HG03097 (cell line): Measurements from ENCODE around the gene MKX.

Source experiments
- ATAC-seq: cut with Tn5 transposase; IDR thresholded peaks from one replicate; pipeline ENCODE4 v1.9.1; 2021; ENCODE audit not compliant: unreplicated experiment, low FRiP score

MKX gene

DNA sequence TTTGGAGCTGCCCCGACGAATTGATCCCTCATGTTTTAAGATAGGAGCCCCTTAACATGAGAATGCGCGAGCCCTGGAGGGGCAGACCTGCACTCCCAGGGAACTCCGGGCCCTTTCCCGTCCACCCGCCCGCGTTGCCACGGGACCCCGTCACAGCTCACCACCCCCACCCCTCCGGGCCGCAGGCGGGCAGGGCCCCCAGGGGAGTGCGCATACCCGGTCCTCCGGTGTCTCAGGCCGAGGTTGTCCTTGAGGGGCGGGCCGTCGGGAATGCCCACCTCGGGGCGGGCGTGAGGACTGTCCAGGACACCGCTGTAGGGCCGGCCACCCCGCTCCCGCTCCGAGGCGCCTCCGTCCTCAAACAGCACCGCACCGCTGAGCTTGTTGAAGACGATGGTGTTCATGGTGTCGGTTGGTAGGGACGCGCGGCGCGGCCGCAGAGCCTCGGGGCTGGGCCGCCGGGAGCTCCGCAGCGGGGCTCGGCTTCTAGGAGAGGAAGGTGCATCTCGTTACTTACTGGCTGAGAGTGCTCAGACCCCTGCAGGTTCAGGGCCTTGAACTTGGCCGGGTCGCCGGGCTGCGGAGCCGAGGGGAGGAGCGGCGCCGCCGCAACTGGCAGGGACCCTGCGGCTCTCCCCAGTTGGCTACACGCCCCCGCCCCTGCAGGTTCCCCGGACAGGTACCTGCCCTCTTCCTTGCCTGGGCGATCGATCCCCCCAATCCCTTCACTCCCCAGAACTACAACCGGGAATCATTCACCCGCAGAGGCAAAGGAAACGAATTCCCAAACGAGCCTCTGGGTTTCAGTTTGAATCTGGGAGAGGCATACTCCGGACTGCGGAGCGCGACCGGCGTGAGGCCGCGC lies 2.4 kb downstream of the MKX start:
- no peak for ATAC-seq

GRCh38 chr10:27742195-27743011 lies 3.2 kb downstream of the MKX start:
- peak; percentile 94 for ATAC-seq

GRCh38 chr10:27741173-27742091 lies 4.2 kb downstream of the MKX start:
- no peak for ATAC-seq

DNA sequence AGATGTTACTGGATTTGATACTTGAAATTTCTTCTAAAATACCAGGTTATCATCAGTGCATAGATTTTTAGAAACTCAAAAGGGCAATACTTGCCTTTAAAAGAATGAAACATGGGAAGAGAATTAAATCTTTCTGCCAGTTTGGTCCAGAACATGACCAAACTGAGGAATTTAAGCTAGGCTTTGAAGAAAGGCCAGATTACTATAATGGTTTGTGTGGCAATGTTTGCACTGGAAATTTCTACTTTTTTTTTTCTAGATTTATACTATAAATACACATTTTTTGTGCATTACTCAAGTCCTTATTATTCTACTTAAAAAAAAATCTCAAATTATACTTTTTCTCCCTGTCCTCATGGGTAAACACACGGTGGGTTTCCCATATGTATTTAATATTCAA lies 9.2 kb downstream of the MKX start:
- no peak for ATAC-seq

GRCh38 chr10:27730041-27730440 lies 15.6 kb downstream of the MKX start:
- ATAC-seq: no peak

GRCh38 chr10:27728338-27728737 lies 17.3 kb downstream of the MKX start:
- ATAC-seq: no peak

GRCh38 chr10:27724287-27724686 lies 21.3 kb downstream of the MKX start:
- no peak for ATAC-seq

- ATAC-seq: no peak
These were observed 22.2 kb downstream of the MKX start for GRCh38 chr10:27723436-27723835.

DNA sequence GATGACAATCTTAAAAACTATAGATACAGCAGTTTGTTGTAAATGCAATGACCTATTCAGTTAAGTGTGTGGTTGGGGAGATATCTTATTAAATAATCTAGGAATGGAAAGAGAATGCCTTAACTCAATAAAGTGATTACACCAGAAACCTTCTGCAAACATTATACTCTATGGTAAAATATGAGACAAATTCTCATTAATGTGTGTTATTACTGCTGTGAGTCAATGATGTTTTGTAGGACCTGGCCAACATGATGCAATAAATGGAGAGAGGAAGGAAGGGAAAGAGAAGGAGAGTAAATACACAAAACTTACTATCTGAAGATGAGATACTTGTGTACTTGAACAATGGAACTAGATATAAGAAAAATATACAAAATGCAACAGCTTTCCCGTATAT lies 25.1 kb downstream of the MKX start:
- ATAC-seq: no peak

DNA sequence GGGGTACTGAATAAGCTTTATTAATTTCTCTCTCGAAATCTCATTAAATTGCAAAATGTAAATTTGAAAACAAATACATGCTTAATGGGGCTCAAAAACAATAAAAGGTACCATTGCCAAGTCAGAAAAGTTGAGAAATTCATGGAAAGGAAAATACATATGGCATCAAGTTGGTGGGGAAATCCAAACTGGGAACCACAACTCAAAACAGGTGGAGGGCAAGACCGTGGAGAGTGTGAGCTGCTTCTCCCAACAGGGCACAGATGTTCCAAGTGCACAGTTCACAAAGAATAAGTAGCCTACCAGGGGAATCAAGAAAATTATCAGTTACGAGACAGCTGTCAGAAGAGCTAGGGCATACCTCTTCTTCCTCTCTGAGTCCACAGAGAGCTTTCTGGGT lies 26.6 kb downstream of the MKX start:
- no peak for ATAC-seq

GRCh38 chr10:27717861-27718260 lies 27.8 kb downstream of the MKX start:
- no peak for ATAC-seq

- no peak for ATAC-seq
These were observed 28.4 kb downstream of the MKX start for GRCh38 chr10:27717224-27717623.

DNA sequence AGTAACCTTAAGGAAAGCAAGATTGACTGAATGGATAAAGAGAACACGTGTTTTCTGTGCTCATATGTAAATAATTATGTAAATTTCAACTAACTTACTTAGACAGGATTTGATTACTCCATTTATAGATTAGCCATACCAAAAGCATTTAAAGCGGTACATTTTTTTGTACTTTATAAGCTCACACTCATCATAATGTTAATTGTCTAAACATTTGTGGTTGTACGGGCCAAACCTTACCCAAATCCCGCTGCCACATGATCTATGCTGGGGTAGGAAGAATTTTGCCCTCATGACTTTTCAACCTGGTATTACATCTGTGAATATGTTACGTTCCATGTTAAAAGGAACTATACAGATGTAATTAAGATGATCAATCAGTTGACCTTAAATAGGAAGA lies 29.1 kb downstream of the MKX start:
- no peak for ATAC-seq

DNA sequence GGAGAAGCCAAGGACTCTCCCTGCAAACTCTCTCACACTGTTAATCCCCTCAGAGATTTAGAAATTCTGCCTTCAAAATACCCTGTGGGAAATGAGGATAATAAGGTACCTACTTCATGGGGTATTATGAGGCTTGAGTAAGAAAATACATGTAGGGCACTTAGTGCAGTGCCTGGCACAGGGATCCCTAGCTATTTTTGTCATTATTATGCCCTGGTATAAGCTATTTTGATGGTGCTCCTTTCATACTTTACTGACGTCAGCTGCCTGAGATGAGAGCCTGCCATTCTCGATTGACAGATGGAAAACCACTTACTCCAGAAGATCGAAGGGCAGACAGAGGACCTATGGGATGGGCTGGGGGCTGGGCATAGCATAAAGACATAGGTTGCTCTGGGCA lies 30.1 kb downstream of the MKX start:
- no peak for ATAC-seq

- no peak for ATAC-seq
These were observed 31.3 kb downstream of the MKX start for GRCh38 chr10:27714349-27714748.

- no peak for ATAC-seq
These were observed 31.7 kb downstream of the MKX start for GRCh38 chr10:27713941-27714340.

DNA sequence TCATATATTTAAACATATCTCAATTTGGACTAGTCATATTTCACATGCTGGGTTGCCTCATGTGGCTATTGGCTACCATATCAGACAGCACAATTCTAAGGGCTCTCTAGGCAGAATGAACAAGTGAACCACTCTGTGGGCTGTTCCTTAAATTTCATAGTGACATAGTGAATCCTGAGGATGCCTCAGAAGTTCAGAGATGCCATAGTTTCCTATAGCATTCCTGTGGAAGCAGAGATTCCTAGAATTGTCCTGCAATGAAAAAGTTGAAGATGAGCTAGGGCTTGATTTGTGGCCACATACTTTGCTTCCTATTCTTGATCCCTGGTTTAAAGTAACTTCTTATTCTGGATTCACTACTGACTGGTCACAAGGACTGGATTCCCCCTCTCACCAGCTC lies 35.6 kb downstream of the MKX start:
- no peak for ATAC-seq

DNA sequence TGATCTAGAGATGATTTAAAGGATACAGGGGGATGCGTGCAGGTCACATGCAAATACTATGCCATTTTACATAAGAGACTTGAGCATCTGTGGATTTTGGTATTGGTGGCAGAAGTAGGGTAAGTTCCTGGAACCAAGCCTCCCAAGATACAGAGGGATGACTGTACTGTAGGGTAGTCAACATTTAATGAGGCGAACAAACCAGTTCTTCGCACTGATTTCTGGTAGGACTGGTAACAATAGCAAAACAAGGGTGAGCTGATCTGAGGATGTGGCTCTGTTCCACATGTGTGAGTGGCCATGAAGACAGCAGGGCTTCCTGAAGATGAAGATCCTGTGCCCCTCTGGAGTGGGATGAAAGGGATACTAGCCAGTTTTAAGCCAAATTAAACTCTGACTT lies 36.3 kb downstream of the MKX start:
- no peak for ATAC-seq

GRCh38 chr10:27701938-27702537 lies 43.6 kb downstream of the MKX start:
- ATAC-seq: no peak

GRCh38 chr10:27699776-27700175 lies 45.8 kb downstream of the MKX start:
- ATAC-seq: no peak
